Astrocyte (in vitro differentiated cells and primary cell): Measurements from ENCODE around the gene TENT4A. TPM values are rescaled to one million over a fixed set of nuclear protein-coding genes. Genes with fewer than 3 reads are reported as not detected.

ENCODE experiments used
- DNase-seq: peaks from one replicate; pipeline ENCODE4 v3.0.0-alpha.2; 2010; ENCODE audit warnings: low read depth
- FAIRE-seq: peaks from 2 replicates; lab custom pipeline; 2011; peaks lifted over from hg19 to GRCh38; lab: Jason Lieb, UNC
- H2AFZ ChIP-seq: 2 replicates; pipeline ENCODE4 v1.6.0; 2012; ENCODE audit warnings: low read depth, low read length, inconsistent platforms
- H3K27ac ChIP-seq: 2 replicates; pipeline ENCODE4 v1.5.1; 2011; ENCODE audit warnings: low read depth, low read length, inconsistent platforms
- H3K27me3 ChIP-seq: 2 replicates; pipeline ENCODE4 v1.6.0; 2011; ENCODE audit warnings: low read length, inconsistent platforms; ENCODE audit not compliant: insufficient read depth
- H3K36me3 ChIP-seq: 2 replicates; pipeline ENCODE4 v1.5.1; 2011; ENCODE audit warnings: low read length, inconsistent platforms; ENCODE audit not compliant: insufficient read depth
- H3K4me1 ChIP-seq: 2 replicates; pipeline ENCODE4 v1.5.1; 2011; ENCODE audit warnings: low read length, inconsistent platforms; ENCODE audit not compliant: insufficient read depth
- H3K4me2 ChIP-seq: 2 replicates; pipeline ENCODE4 v1.6.0; 2012; ENCODE audit warnings: low read length, inconsistent platforms
- H3K4me3 ChIP-seq: 2 replicates; pipeline ENCODE4 v1.5.1; 2011; ENCODE audit warnings: low read depth, mild to moderate bottlenecking, low read length, inconsistent platforms; ENCODE audit not compliant: insufficient read depth
- H3K79me2 ChIP-seq: 2 replicates; pipeline ENCODE4 v1.6.0; 2012; ENCODE audit warnings: mild to moderate bottlenecking, low read length, inconsistent platforms; ENCODE audit not compliant: insufficient read depth
- H3K9ac ChIP-seq: 2 replicates; pipeline ENCODE4 v1.6.0; 2012; ENCODE audit warnings: mild to moderate bottlenecking, low read length, inconsistent platforms
- H3K9me3 ChIP-seq: 2 replicates; pipeline ENCODE4 v1.5.1; 2012; ENCODE audit warnings: low read depth, mild to moderate bottlenecking, low read length, inconsistent platforms; ENCODE audit not compliant: insufficient read depth
- H4K20me1 ChIP-seq: 2 replicates; pipeline ENCODE4 v1.6.0; 2012; ENCODE audit warnings: low read length, inconsistent platforms; ENCODE audit not compliant: insufficient read depth
- H3K27ac Mint-ChIP-seq: one replicate; pipeline ENCODE4 v1.8.0; 2021; ENCODE audit warnings: mild to moderate bottlenecking, mixed read lengths; ENCODE audit not compliant: unreplicated experiment
- H3K27me3 Mint-ChIP-seq: one replicate; pipeline ENCODE4 v1.8.0; 2021; ENCODE audit warnings: low read depth, mixed read lengths; ENCODE audit not compliant: unreplicated experiment
- H3K36me3 Mint-ChIP-seq: one replicate; pipeline ENCODE4 v1.8.0; 2021; ENCODE audit warnings: low read depth, mixed read lengths; ENCODE audit not compliant: unreplicated experiment
- H3K4me1 Mint-ChIP-seq: one replicate; pipeline ENCODE4 v1.8.0; 2021; ENCODE audit warnings: low read depth, mixed read lengths; ENCODE audit not compliant: unreplicated experiment
- H3K4me3 Mint-ChIP-seq: one replicate; pipeline ENCODE4 v1.8.0; 2021; ENCODE audit warnings: mild to moderate bottlenecking, moderate library complexity, mixed read lengths; ENCODE audit not compliant: unreplicated experiment
- H3K9me3 Mint-ChIP-seq: one replicate; pipeline ENCODE4 v1.8.0; 2021; ENCODE audit warnings: mild to moderate bottlenecking, mixed read lengths; ENCODE audit not compliant: unreplicated experiment
- EZH2 ChIP-seq: IDR thresholded peaks from 2 replicates; pipeline ENCODE4 v1.6.1; 2012; ENCODE audit warnings: mild to moderate bottlenecking, low read length, inconsistent platforms; ENCODE audit not compliant: insufficient read depth
- total RNA-seq: library from RNA; stranded (reverse); gene quantifications from 2 replicates; pipeline ENCODE4 v1.2.1, GENCODE V29; 2021
- TF ChIP-seq, protein P1 (sequence below): IDR thresholded peaks from 2 replicates; pipeline ENCODE4 v1.5.1; 2011; ENCODE audit warnings: low read depth, mild to moderate bottlenecking, inconsistent platforms, low read length, moderate library complexity; ENCODE audit not compliant: insufficient read depth

The TENT4A gene
- total RNA-seq, 1 donor from 2014 or later, result 18.8 TPM

DNA sequence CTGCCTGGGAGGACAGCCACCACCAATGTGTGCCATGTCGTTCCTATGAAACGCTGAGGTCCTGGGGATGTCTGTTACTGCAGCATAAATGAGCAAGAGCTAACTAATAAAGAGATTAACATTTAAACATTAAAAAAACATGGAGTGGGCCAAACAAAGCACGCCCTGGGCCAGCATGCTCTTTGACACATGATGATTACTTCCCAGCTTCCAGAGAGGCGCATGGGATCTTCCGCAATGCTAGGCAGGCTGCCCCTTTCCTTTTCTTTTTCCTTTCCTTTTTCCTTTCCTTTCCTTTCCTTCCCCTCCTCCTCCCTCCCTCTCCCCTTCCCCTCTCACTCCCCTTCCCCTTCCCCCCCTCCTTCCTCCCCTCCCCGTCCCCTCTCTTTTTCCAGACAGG lies 10.6 kb upstream of the TENT4A start:
- H4K20me1 ChIP-seq, result no peaks in the 10 kb centered on the region
- no peak for FAIRE-seq

DNA sequence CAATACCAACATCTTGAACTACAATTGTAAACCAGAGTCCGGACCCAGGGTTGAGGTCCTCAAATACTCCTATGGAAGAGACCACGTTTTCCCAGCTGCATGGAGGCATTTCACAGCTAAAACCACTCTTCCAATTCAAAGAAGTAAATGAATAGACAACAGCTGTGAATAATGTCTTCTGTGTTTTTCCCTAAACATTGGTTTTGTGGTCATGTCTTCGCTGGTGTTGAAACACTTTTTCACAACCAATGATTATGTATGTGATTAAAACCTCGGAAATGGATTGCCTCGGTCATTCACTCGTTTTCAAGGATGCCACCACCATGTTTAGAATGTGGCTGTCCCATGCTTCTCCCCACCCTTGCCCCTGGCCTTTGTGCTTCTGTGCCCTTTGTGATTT lies 9.4 kb upstream of the TENT4A start:
- H3K27ac Mint-ChIP-seq, result peak overlapping the region; percentile 97
- H3K4me1 Mint-ChIP-seq, result peaks cover 28% of the 10 kb centered on the region
- peak overlapping the region; percentile 78 for H2AFZ ChIP-seq
- H4K20me1 ChIP-seq, result no peaks in the 10 kb centered on the region
- peaks cover 33% of the 10 kb centered on the region for H3K4me1 ChIP-seq
- H3K27me3 Mint-ChIP-seq, result peaks cover 3% of the 10 kb centered on the region
- peak overlapping the region; percentile 72 for H3K9ac ChIP-seq
- H3K9me3 Mint-ChIP-seq, result peaks cover 2% of the 10 kb centered on the region
- H3K27ac ChIP-seq, result peak overlapping the region; percentile 90
- H3K36me3 Mint-ChIP-seq, result no peaks in the 10 kb centered on the region
- no peak for TF ChIP-seq EZH2
- TF ChIP-seq, protein P1, sequence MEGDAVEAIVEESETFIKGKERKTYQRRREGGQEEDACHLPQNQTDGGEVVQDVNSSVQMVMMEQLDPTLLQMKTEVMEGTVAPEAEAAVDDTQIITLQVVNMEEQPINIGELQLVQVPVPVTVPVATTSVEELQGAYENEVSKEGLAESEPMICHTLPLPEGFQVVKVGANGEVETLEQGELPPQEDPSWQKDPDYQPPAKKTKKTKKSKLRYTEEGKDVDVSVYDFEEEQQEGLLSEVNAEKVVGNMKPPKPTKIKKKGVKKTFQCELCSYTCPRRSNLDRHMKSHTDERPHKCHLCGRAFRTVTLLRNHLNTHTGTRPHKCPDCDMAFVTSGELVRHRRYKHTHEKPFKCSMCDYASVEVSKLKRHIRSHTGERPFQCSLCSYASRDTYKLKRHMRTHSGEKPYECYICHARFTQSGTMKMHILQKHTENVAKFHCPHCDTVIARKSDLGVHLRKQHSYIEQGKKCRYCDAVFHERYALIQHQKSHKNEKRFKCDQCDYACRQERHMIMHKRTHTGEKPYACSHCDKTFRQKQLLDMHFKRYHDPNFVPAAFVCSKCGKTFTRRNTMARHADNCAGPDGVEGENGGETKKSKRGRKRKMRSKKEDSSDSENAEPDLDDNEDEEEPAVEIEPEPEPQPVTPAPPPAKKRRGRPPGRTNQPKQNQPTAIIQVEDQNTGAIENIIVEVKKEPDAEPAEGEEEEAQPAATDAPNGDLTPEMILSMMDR, result no peak
- H3K9me3 ChIP-seq, result no peaks in the 10 kb centered on the region
- no peaks in the 10 kb centered on the region for H3K27me3 ChIP-seq
- H3K4me2 ChIP-seq, result peak overlapping the region; percentile 80
- FAIRE-seq, result no peak
- DNase-seq, result peak; percentile 68
- H3K79me2 ChIP-seq, result no peaks in the 10 kb centered on the region
- H3K4me3 Mint-ChIP-seq, result peak overlapping the region; percentile 72
- no peaks in the 10 kb centered on the region for H3K36me3 ChIP-seq
- peak overlapping the region; percentile 15 for H3K4me3 ChIP-seq

More for the DNA sequence above, 10.6 kb upstream of the TENT4A start:
- no peaks in the 10 kb centered on the region for H3K36me3 ChIP-seq
- H3K9me3 Mint-ChIP-seq, result peaks cover 2% of the 10 kb centered on the region
- H3K4me1 ChIP-seq, result peaks cover 33% of the 10 kb centered on the region
- no peak overlapping the region for H3K4me2 ChIP-seq
- no peak for DNase-seq
- no peak overlapping the region for H3K4me3 ChIP-seq
- no peak overlapping the region for H3K27ac ChIP-seq
- TF ChIP-seq EZH2, result no peak
- TF ChIP-seq, protein P1, result no peak
- no peak overlapping the region for H3K27ac Mint-ChIP-seq
- H3K9ac ChIP-seq, result no peak overlapping the region
- no peaks in the 10 kb centered on the region for H3K9me3 ChIP-seq
- no peak overlapping the region for H3K4me3 Mint-ChIP-seq
- peaks cover 3% of the 10 kb centered on the region for H3K27me3 Mint-ChIP-seq
- H2AFZ ChIP-seq, result no peak overlapping the region
- H3K79me2 ChIP-seq, result no peaks in the 10 kb centered on the region
- no peaks in the 10 kb centered on the region for H3K36me3 Mint-ChIP-seq
- no peaks in the 10 kb centered on the region for H3K27me3 ChIP-seq
- H3K4me1 Mint-ChIP-seq, result peaks cover 26% of the 10 kb centered on the region

DNA sequence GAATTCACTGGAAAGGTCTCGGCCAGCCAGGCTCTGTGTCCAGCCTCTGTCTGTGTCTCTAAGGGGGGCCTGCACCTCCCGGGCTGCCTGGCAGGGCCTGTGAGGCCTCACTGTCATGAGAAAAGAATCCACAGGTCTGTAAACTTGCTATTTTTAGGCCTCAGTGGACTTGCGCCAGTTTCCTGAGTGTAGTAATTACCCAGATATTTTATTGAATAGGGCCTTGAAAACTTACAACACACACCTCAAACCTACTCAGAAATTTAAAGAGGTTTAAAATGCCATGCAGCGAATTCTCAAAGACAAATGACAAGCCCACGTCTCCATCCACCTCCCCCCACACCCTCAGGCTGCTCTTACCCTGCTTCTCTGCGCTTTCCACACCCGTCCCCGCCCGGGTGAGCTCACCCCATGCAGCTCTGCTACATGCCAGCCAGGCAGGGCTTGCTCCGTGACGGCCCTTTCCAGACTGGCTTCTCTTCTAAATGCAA lies 8.8 kb upstream of the TENT4A start:
- Mint-ChIP-seq H3K27me3 (peaks cover 3% of the 10 kb centered on the region), H3K9me3 (peaks cover 2% of the 10 kb centered on the region), H3K4me3 (peak overlapping the region; percentile 72), H3K4me1 (peaks cover 29% of the 10 kb centered on the region), H3K27ac (peak overlapping the region; percentile 97), H3K36me3 (no peaks in the 10 kb centered on the region)
- H3K9ac ChIP-seq, result peak overlapping the region; percentile 72
- no peak for FAIRE-seq
- no peaks in the 10 kb centered on the region for H3K27me3 ChIP-seq
- H3K4me2 ChIP-seq, result peak overlapping the region; percentile 80
- peaks cover 33% of the 10 kb centered on the region for H3K4me1 ChIP-seq
- no peaks in the 10 kb centered on the region for H4K20me1 ChIP-seq
- DNase-seq, result peak; percentile 94
- peak overlapping the region; percentile 15 for H3K4me3 ChIP-seq
- H3K9me3 ChIP-seq, result no peaks in the 10 kb centered on the region
- H3K79me2 ChIP-seq, result no peaks in the 10 kb centered on the region
- TF ChIP-seq EZH2, result no peak
- TF ChIP-seq, protein P1, result no peak
- H2AFZ ChIP-seq, result peak overlapping the region; percentile 78
- H3K36me3 ChIP-seq, result no peaks in the 10 kb centered on the region
- H3K27ac ChIP-seq, result peak overlapping the region; percentile 90
